Trophoblast cell (in vitro differentiated cells and primary cell): ENCODE results near the gene MAN1A1.

Experiments
- DNase-seq, 2 donors: peaks; one replicate each; pipeline ENCODE4 v3.0.0-alpha.2; 2016
- H2AFZ ChIP-seq: 2 replicates; pipeline ENCODE4 v1.6.1; 2013; ENCODE audit warnings: low read length, moderate library complexity, mild to moderate bottlenecking; ENCODE audit not compliant: insufficient read depth, poor library complexity
- H2AK5ac ChIP-seq: 2 replicates; pipeline ENCODE4 v1.6.1; 2013; ENCODE audit warnings: mild to moderate bottlenecking, low read length
- H2BK120ac ChIP-seq: 2 replicates; pipeline ENCODE4 v1.6.1; 2013; ENCODE audit warnings: low read length, mild to moderate bottlenecking, moderate library complexity; ENCODE audit not compliant: insufficient read depth, poor library complexity
- H2BK12ac ChIP-seq: 2 replicates; pipeline ENCODE4 v1.6.1; 2013; ENCODE audit warnings: mild to moderate bottlenecking, low read length, moderate library complexity
- H2BK5ac ChIP-seq: 2 replicates; pipeline ENCODE4 v1.6.1; 2013; ENCODE audit warnings: low read length, low read depth, moderate library complexity, mild to moderate bottlenecking; ENCODE audit not compliant: poor library complexity
- H3K14ac ChIP-seq: 2 replicates; pipeline ENCODE4 v1.6.1; 2013; ENCODE audit warnings: mild to moderate bottlenecking, low read length
- H3K18ac ChIP-seq: 2 replicates; pipeline ENCODE4 v1.6.1; 2013; ENCODE audit warnings: mild to moderate bottlenecking, low read length
- H3K23ac ChIP-seq: 2 replicates; pipeline ENCODE4 v1.6.1; 2013; ENCODE audit warnings: low read length
- H3K27ac ChIP-seq: 2 replicates; pipeline ENCODE4 v1.5.1; 2013; ENCODE audit warnings: low read depth, mild to moderate bottlenecking, inconsistent platforms, low read length, moderate library complexity
- H3K27me3 ChIP-seq: 2 replicates; pipeline ENCODE4 v1.6.1; 2013; ENCODE audit warnings: inconsistent platforms, mild to moderate bottlenecking, low read length, moderate library complexity; ENCODE audit not compliant: insufficient read depth
- H3K36me3 ChIP-seq, 2 experiments: 1 replicate in 1 of 2; 2 replicates in 1 of 2; pipeline ENCODE4 v1.6.1; 2013; ENCODE audit warnings: low read length in 2 of 2, mild to moderate bottlenecking in 2 of 2, moderate library complexity in 1 of 2; ENCODE audit not compliant: insufficient read depth in 2 of 2, control insufficient read depth in 1 of 2
- H3K4ac ChIP-seq: 2 replicates; pipeline ENCODE4 v1.6.1; 2013; ENCODE audit warnings: low read depth, mild to moderate bottlenecking, low read length, moderate library complexity
- H3K4me1 ChIP-seq, 2 experiments: 1 replicate in 1 of 2; 2 replicates in 1 of 2; pipeline ENCODE4 v1.6.1; 2013; ENCODE audit warnings: low read length in 2 of 2, mild to moderate bottlenecking in 2 of 2, moderate library complexity in 1 of 2; ENCODE audit not compliant: insufficient read depth in 2 of 2, control insufficient read depth in 1 of 2
- H3K4me2 ChIP-seq: 2 replicates; pipeline ENCODE4 v1.6.1; 2013; ENCODE audit warnings: inconsistent platforms, mild to moderate bottlenecking, low read length, moderate library complexity
- H3K4me3 ChIP-seq: 2 replicates; pipeline ENCODE4 v1.5.1; 2013; ENCODE audit warnings: mild to moderate bottlenecking, low read depth, low read length, inconsistent platforms
- H3K79me1 ChIP-seq: one replicate; pipeline ENCODE4 v1.6.1; 2013; ENCODE audit warnings: low read length
- H3K79me2 ChIP-seq: 2 replicates; pipeline ENCODE4 v1.6.1; 2013; ENCODE audit warnings: low read length, mild to moderate bottlenecking; ENCODE audit not compliant: control insufficient read depth, insufficient read depth, poor library complexity
- H3K9ac ChIP-seq: 2 replicates; pipeline ENCODE4 v1.6.1; 2013; ENCODE audit warnings: mild to moderate bottlenecking, low read length
- H3K9me3 ChIP-seq: 2 replicates; pipeline ENCODE4 v1.6.1; 2013; ENCODE audit warnings: low read depth, mild to moderate bottlenecking, control low read depth, inconsistent platforms, low read length; ENCODE audit not compliant: insufficient read depth
- H4K12ac ChIP-seq: 2 replicates; pipeline ENCODE4 v1.6.1; 2013; ENCODE audit warnings: low read depth, mild to moderate bottlenecking, low read length, moderate library complexity
- H4K8ac ChIP-seq: 2 replicates; pipeline ENCODE4 v1.6.1; 2013; ENCODE audit warnings: low read depth, mild to moderate bottlenecking, low read length, moderate library complexity
- H4K91ac ChIP-seq: one replicate; pipeline ENCODE4 v1.6.1; 2013; ENCODE audit warnings: low read depth, mild to moderate bottlenecking, low read length, moderate library complexity
- WGBS: extraction: QIAGEN DNeasy Blood & Tissue Kit; methylation state at CpG from one replicate; pipeline ENCODE4 v1.1.7; 2013; ENCODE audit warnings: missing lambda C conversion rate; ENCODE audit not compliant: insufficient read length, insufficient coverage; ENCODE audit errors: extremely low coverage; 5-methylcytosine and 5-hydroxymethylcytosine counted together

Gene MAN1A1

GRCh38 chr6:119193707-119194106 is 155.9 kb downstream of the MAN1A1 start:
- H3K23ac ChIP-seq, result no peak overlapping the region
- H2BK12ac ChIP-seq, result no peak overlapping the region
- no peak for DNase-seq
- H3K14ac ChIP-seq, result no peak overlapping the region
- no peak overlapping the region for H3K9ac ChIP-seq
- no peak overlapping the region for H2BK5ac ChIP-seq
- H2BK120ac ChIP-seq, result no peak overlapping the region
- no peak overlapping the region for H4K12ac ChIP-seq
- no peaks in the 10 kb centered on the region for H3K79me1 ChIP-seq
- peaks cover 4 to 6% of the 10 kb centered on the region in 2 experiments for H3K36me3 ChIP-seq
- no peak overlapping the region for H3K18ac ChIP-seq
- H3K79me2 ChIP-seq, result no peaks in the 10 kb centered on the region
- no peak overlapping the region for H2AFZ ChIP-seq
- no peak overlapping the region for H4K8ac ChIP-seq
- H3K27ac ChIP-seq, result no peak overlapping the region
- no peaks in the 10 kb centered on the region for H3K27me3 ChIP-seq
- no peak overlapping the region for H2AK5ac ChIP-seq
- no peak overlapping the region for H3K4ac ChIP-seq
- no peak overlapping the region for H4K91ac ChIP-seq
- no peaks in the 10 kb centered on the region for H3K9me3 ChIP-seq
- H3K4me2 ChIP-seq, result no peak overlapping the region
- no peaks in the 10 kb centered on the region for H3K4me1 ChIP-seq
- H3K4me3 ChIP-seq, result no peak overlapping the region

- Histone ChIP-seq H3K9ac (no peak overlapping the region), H2AFZ (no peak overlapping the region), H3K9me3 (no peaks in the 10 kb centered on the region), H3K27ac (no peak overlapping the region), H4K12ac (no peak overlapping the region), H2BK5ac (no peak overlapping the region), H3K4me2 (no peak overlapping the region), H3K14ac (no peak overlapping the region), H3K4ac (no peak overlapping the region), H2BK12ac (no peak overlapping the region), H3K18ac (no peak overlapping the region), H4K91ac (no peak overlapping the region), H3K4me1 (no peaks in the 10 kb centered on the region), H4K8ac (no peak overlapping the region), H3K27me3 (no peaks in the 10 kb centered on the region), H2AK5ac (no peak overlapping the region), H3K4me3 (no peak overlapping the region), H2BK120ac (no peak overlapping the region), H3K79me2 (no peaks in the 10 kb centered on the region), H3K79me1 (no peaks in the 10 kb centered on the region), H3K23ac (no peak overlapping the region), H3K36me3 (peaks cover 6% of the 10 kb centered on the region in 2 experiments)
- no peak for DNase-seq
- no CpG with 5 or more reads among the region's 3 CpGs for WGBS
These were observed 157.4 kb downstream of the MAN1A1 start for GRCh38 chr6:119192200-119192599.

GRCh38 chr6:119190176-119190575 is 159.4 kb downstream of the MAN1A1 start:
- Histone ChIP-seq H3K23ac (no peak overlapping the region), H3K18ac (no peak overlapping the region), H2BK120ac (no peak overlapping the region), H3K4me3 (no peak overlapping the region), H4K91ac (no peak overlapping the region), H3K27ac (no peak overlapping the region), H2AFZ (no peak overlapping the region), H3K27me3 (no peaks in the 10 kb centered on the region), H3K79me1 (no peaks in the 10 kb centered on the region), H2BK5ac (no peak overlapping the region), H4K8ac (no peak overlapping the region), H3K36me3 (peaks cover 6 to 14% of the 10 kb centered on the region in 2 experiments), H3K9ac (no peak overlapping the region), H3K79me2 (no peaks in the 10 kb centered on the region), H4K12ac (no peak overlapping the region), H3K4me2 (no peak overlapping the region), H3K14ac (no peak overlapping the region), H2BK12ac (no peak overlapping the region), H3K4me1 (no peaks in the 10 kb centered on the region), H3K4ac (no peak overlapping the region), H3K9me3 (no peaks in the 10 kb centered on the region), H2AK5ac (no peak overlapping the region)
- DNase-seq, result no peak
- WGBS, result no CpG with 5 or more reads among the region's 1 CpG

- Histone ChIP-seq H3K4ac (no peak overlapping the region), H3K79me1 (no peaks in the 10 kb centered on the region), H3K9me3 (no peaks in the 10 kb centered on the region), H3K18ac (no peak overlapping the region), H2BK12ac (no peak overlapping the region), H4K12ac (no peak overlapping the region), H3K4me1 (no peaks in the 10 kb centered on the region), H3K79me2 (no peaks in the 10 kb centered on the region), H4K91ac (no peak overlapping the region), H3K4me3 (no peak overlapping the region), H3K9ac (no peak overlapping the region), H3K14ac (no peak overlapping the region), H3K27me3 (no peaks in the 10 kb centered on the region), H4K8ac (no peak overlapping the region), H3K27ac (no peak overlapping the region), H2AK5ac (no peak overlapping the region), H2BK5ac (no peak overlapping the region), H3K23ac (no peak overlapping the region), H3K36me3 (peaks cover 6 to 14% of the 10 kb centered on the region in 2 experiments), H3K4me2 (no peak overlapping the region), H2AFZ (no peak overlapping the region), H2BK120ac (no peak overlapping the region)
- DNase-seq, result no peak
- no CpG with 5 or more reads among the region's 14 CpGs for WGBS
These were observed 160.1 kb downstream of the MAN1A1 start for GRCh38 chr6:119189498-119189897.
